Effector memory CD4-positive, alpha-beta T cell (primary cell): ENCODE measurements around the gene MTG1.
"Not testable (repeated sequence)": the region's sequence is repeated elsewhere in the genome, so short reads cannot be mapped to it uniquely, and the experiment has no call there.

Source experiments
- DNase-seq, 3 donors: peaks; one replicate each; pipeline ENCODE4 v3.0.0-alpha.2; 2020
- H3K27ac ChIP-seq: 2 replicates; pipeline ENCODE4 v1.7.0; 2013; ENCODE audit warnings: mild to moderate bottlenecking, low read length, moderate library complexity; ENCODE audit not compliant: insufficient read depth, poor library complexity, severe bottlenecking
- H3K27me3 ChIP-seq: replicated peaks from 2 replicates; pipeline ENCODE4 v1.7.0; 2013; ENCODE audit warnings: mild to moderate bottlenecking, low read length; ENCODE audit not compliant: insufficient read depth, control insufficient read depth, poor library complexity, severe bottlenecking
- H3K36me3 ChIP-seq: 2 replicates; pipeline ENCODE4 v1.7.0; 2013; ENCODE audit warnings: mild to moderate bottlenecking, low read length, moderate library complexity; ENCODE audit not compliant: control insufficient read depth, insufficient read depth
- H3K4me1 ChIP-seq: 2 replicates; pipeline ENCODE4 v1.7.0; 2013; ENCODE audit warnings: low read length, mild to moderate bottlenecking; ENCODE audit not compliant: control insufficient read depth, insufficient read depth, poor library complexity, severe bottlenecking
- H3K4me3 ChIP-seq: 2 replicates; pipeline ENCODE4 v1.7.0; 2013; ENCODE audit warnings: low read length, low read depth, mild to moderate bottlenecking; ENCODE audit not compliant: insufficient read depth, poor library complexity, severe bottlenecking
- H3K9me3 ChIP-seq: 2 replicates; pipeline ENCODE4 v1.7.0; 2013; ENCODE audit warnings: mild to moderate bottlenecking, low read length, moderate library complexity; ENCODE audit not compliant: control insufficient read depth

The MTG1 gene

DNA sequence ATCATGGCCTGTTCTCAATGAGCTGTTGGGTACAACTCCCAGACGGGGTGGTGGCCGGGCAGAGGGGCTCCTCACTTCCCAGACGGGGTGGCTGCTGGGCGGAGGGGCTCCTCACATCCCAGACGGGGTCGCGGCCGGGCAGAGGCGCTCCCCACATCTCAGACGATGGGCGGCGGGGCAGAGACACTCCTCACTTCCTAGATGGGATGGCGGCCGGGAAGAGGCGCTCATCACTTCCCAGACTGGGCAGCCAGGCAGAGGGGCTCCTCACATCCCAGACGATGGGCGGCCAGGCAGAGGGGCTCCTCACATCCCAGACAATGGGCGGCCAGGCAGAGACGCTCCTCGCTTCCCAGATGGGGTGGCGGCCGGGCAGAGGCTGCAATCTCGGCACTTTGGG lies 20.4 kb downstream of the MTG1 start:
- peaks cover 50% of the 10 kb centered on the region for H3K36me3 ChIP-seq
- not testable (repeated sequence) for H3K4me3 ChIP-seq, DNase-seq, H3K4me1 ChIP-seq, H3K27ac ChIP-seq, H3K9me3 ChIP-seq, H3K27me3 ChIP-seq

DNA sequence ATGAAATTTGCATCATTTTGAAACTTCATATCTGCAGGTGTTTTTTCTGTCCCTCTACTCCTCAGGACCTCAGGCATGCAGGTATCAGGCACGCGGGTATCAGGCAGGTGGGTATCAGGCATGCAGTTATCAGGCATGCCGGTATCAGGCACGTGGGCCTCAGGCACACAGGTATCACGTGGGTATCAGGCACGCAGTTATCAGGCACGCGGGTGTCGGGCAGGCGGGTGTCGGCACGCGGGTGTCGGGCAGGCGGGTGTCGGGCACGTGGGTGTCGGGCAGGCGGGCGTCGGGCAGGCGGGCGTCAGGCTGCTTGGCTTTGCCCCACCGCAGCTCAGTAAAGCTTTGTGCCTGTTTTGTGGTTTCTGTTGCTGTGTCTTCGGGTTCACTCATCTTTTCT lies 21.8 kb downstream of the MTG1 start:
- peaks cover 44% of the 10 kb centered on the region for H3K36me3 ChIP-seq
- H3K4me3 ChIP-seq, result no peak overlapping the region
- no peak for DNase-seq
- no peak overlapping the region for H3K27ac ChIP-seq
- no peaks in the 10 kb centered on the region for H3K4me1 ChIP-seq
- H3K9me3 ChIP-seq, result peaks cover 5% of the 10 kb centered on the region
- H3K27me3 ChIP-seq, result no peaks in the 10 kb centered on the region

DNA sequence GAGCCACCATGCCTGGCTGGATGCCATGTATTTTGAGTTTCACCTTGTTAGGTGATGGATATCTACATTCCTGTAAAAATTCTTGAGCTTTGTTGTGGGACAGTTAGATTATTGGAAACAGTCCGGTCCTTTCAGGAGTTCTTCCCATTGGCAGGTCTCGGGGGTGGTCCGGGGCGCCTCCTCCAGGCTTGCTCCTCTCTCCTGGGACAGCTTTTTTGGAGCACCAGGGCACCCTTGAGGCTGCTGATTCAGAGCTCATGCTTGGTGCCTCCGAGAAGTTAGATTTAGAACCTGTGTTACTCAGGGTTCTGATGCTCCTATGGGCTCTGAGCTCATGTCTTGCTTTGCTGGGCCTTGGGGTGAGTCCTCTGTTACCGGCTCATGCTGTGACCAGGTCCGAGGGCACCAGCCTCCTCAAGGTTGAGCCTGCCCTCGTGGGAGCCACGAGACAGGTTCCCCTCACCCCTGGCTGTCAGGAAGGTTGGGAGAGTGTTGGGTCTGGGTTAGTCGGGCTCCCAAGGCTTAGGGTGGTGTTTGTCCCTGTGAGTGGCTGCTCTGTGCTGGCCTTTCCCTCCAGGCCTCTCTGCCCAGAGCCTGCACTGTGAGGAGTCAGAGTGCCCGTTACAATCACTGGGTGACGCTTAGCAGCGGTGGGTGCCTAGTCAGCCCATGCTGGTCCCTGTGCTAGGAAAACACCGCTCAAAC lies 24.5 kb downstream of the MTG1 start:
- Histone ChIP-seq H3K4me1 (peaks cover 5% of the 10 kb centered on the region), H3K27ac (no peak overlapping the region), H3K36me3 (peaks cover 20% of the 10 kb centered on the region), H3K9me3 (no peaks in the 10 kb centered on the region), H3K4me3 (no peak overlapping the region), H3K27me3 (peaks cover 11% of the 10 kb centered on the region)
- DNase-seq, result no peak

DNA sequence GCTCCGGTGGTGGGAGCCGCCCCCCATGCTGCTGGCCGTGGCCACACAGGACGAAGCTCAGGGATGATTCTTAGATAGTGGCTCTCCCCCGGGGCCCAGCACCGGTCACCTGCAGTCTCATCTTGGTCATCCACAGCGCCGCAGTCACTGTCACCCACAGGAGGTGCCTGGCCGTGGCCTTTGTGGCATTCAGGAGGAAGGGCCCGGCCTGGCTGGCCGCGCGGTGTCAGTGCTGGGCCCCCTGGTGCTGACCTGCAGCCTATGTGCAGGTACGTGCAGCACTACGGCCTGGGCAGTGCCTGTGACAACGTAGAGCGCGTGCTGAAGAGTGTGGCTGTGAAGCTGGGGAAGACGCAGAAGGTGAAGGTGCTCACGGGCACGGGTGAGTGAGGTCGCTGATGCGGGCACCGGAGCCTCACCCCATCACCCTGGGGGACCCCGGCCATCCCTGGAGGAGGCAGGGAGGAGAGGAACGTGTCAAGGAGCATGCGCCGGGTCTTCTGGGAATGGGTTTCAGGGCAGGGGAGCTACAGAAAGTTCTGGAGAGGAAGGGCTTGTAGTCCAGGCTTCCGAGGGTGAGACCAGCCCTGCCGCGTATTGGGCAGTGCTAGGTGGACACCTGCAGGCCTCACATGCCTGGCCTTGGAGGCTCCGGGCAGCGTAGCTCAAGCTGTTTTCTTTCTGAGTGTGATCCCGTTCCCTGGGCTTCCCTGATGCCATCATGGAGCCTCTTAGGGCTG lies 25.4 kb downstream of the MTG1 start:
- Histone ChIP-seq H3K36me3 (peaks cover 20% of the 10 kb centered on the region), H3K27me3 (peaks cover 11% of the 10 kb centered on the region)

DNA sequence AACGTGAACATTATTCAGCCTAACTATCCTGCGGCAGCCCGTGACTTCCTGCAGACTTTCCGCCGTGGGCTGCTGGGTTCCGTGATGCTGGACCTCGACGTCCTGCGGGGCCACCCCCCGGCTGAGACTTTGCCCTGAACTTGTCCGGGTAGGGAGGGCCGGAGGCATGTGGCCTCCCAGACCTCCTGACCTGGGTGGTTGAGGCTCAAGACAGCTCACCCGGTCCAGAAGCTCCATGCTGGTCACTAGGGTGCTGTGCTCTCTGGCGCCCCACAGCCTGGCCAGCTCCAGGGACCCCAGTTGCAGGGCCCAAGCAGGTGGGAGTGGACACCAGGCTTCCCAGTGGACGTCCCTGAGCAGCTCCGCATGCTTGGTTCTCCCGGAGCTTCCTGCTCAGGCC lies 26.1 kb downstream of the MTG1 start:
- Histone ChIP-seq H3K27ac (no peak overlapping the region), H3K9me3 (no peaks in the 10 kb centered on the region)

More for the DNA sequence above, 25.4 kb downstream of the MTG1 start:
- Histone ChIP-seq H3K27ac (no peak overlapping the region), H3K4me1 (peaks cover 7% of the 10 kb centered on the region), H3K4me3 (no peak overlapping the region), H3K9me3 (no peaks in the 10 kb centered on the region)
- no peak for DNase-seq

DNA sequence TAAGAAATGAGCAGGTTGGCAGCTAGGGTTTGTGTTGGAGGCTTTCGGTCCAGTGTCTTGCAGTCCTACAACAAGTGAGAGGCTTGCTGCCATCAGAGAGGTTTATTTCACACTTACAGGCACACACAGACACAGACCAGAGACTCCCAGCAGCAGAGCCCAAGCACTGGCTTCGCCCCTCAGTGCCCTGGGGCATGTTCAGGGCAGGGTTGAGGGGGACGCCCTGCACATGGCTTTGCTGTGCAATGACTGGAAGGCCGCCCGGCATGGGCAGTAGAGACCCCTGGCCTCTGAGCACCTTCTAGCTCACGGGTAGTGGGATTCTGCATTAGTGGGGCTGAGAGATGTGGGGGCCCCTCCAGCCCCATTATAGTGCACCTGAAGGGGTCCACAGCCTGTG lies 26.6 kb downstream of the MTG1 start:
- H3K27ac ChIP-seq, result no peak overlapping the region
- no peaks in the 10 kb centered on the region for H3K9me3 ChIP-seq
- peaks cover 7% of the 10 kb centered on the region for H3K4me1 ChIP-seq
- peaks cover 11% of the 10 kb centered on the region for H3K27me3 ChIP-seq
- DNase-seq, result no peak
- peaks cover 13% of the 10 kb centered on the region for H3K36me3 ChIP-seq
- H3K4me3 ChIP-seq, result no peak overlapping the region

More for the DNA sequence above, 26.1 kb downstream of the MTG1 start:
- Histone ChIP-seq H3K4me1 (peaks cover 7% of the 10 kb centered on the region), H3K4me3 (no peak overlapping the region), H3K27me3 (peaks cover 11% of the 10 kb centered on the region), H3K36me3 (peaks cover 19% of the 10 kb centered on the region)
- DNase-seq, result no peak

DNA sequence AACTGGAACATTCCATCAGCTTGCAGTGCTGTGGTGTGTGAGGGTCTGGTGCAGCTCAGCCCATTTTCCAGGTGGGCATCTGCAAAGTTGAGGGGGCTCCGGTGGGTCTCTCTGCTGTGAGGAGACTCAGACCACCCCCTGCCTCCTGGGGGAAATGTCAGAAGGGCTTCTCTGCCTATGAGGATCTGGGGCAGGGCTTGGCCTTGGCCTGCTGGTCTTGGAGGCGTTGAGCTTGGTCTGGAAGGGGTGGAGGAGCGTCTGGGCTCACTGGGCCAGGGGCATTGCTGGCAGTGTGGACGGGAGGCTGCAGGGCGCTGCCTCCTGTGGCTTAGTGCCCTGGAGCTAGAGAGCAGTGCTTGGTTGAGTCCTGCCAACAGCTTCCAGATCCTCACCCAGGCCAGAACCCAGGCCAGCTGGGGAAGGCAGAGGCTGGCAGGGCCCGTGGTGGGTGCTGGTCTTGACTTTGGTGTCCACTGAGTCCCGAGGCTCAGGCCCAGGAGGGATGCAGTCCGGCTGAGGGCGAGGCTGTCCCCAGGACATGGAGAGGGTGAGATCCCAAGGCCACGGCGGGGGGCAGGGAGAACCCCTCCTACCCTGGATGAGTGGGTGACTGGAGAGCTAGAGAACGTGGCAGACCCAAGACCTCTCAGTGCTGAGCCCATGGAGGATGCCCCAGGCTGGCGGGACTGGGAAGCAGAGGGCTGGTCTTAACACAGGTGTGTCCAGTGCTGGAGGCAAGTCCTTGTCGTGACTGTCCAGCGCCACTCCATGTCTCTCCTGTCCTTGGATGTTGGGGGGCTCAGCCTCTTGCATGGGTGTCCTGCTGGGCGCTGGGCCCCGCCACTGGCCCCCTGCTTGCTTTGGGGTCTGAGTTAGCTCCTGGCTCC lies 27.6 kb downstream of the MTG1 start:
- H3K27ac ChIP-seq, result no peak overlapping the region
- H3K4me3 ChIP-seq, result no peak overlapping the region
- no peaks in the 10 kb centered on the region for H3K9me3 ChIP-seq
- H3K27me3 ChIP-seq, result peaks cover 11% of the 10 kb centered on the region
- peaks cover 7% of the 10 kb centered on the region for H3K4me1 ChIP-seq
- peaks cover 9% of the 10 kb centered on the region for H3K36me3 ChIP-seq
- DNase-seq, result no peak

DNA sequence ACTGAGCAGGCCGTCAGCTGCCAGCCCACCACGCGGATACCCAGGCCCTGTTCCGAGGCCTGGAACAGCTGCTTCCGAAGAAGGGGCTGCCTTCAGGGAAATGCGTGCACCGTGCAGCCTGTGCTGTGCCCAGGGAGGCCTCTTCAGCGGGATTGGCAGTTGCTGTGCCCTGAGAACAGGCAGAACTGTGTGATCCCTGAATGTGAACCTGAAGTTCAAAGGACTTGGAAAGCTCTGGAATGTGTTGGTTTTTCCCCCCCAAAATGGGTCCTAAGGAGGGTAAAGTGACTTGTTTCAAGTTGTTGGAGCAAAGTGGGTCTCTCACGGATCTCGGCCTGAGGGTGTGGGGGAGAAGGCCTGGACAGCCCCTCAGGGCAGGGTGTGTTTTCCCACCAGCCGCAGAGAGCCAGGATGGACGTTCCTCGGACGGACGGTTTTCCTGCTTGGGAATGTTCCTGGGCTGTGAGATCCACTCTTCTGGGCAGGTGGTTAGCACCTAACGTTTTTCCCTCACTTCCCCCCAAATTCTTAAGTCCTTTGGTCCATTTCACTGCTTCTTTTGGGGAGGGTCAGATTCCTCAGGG lies 28.4 kb downstream of the MTG1 start:
- DNase-seq, result no peak
- Histone ChIP-seq H3K27me3 (peaks cover 11% of the 10 kb centered on the region), H3K4me3 (no peak overlapping the region), H3K9me3 (no peaks in the 10 kb centered on the region), H3K27ac (no peak overlapping the region), H3K36me3 (peaks cover 9% of the 10 kb centered on the region), H3K4me1 (peaks cover 7% of the 10 kb centered on the region)

DNA sequence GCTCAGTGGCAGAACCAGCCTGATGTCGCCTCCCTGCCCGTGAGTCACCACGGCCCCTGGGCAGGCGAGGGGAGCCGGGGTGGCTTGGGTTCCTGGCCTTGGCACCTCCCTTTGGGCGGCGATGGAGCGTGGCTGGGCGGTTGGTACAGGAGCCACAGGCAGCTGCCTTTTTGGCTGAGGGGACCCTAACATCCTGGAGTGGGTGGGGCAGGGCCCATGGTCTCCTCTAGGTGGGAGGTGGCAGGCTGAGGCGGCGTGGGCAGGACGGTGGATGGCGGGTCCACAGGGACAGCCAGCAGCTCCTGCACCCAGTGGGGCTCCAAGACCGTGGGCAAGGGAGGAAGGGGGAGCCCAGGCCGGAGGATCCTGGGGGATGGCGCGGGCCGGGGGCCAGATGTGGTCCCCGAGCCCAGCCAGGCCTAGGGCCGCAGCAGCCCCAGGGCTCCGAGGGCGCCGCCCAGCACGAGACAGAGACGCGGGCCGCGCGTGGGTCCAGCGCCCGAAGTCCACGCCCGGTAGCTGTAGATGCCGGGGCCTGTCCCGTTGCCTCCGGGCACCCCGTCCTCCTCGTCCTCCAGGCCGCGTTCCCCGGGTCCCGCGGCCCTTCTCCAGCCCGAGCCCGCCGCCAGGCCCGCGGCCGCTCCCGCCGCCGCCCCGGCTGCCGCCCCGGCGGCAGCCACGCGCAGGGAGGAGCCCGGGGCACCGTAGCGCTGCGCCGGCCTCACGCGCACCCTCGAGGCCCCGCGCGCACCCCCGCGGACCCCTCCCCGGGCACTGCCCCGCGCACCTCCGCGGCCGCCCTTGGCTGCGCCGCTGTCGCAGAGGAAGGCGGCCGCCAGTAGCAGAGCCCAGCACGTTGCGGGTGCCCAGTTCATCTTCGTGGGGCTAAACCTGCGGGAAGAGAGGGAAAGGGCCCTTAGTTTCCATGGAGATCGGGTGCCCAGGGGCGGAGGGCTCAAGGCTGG lies 29.1 kb downstream of the MTG1 start:
- peaks cover 7% of the 10 kb centered on the region for H3K4me1 ChIP-seq
- H3K9me3 ChIP-seq, result no peaks in the 10 kb centered on the region
- peaks cover 9% of the 10 kb centered on the region for H3K36me3 ChIP-seq
- no peak overlapping the region for H3K4me3 ChIP-seq
- no peak for DNase-seq
- H3K27ac ChIP-seq, result no peak overlapping the region
- peaks cover 11% of the 10 kb centered on the region for H3K27me3 ChIP-seq
